ENCODE measurements around the gene TUBB3.
"Not testable (repeated sequence)": the region's sequence is repeated elsewhere in the genome, so short reads cannot be mapped to it uniquely, and the experiment has no call there.

DNA sequence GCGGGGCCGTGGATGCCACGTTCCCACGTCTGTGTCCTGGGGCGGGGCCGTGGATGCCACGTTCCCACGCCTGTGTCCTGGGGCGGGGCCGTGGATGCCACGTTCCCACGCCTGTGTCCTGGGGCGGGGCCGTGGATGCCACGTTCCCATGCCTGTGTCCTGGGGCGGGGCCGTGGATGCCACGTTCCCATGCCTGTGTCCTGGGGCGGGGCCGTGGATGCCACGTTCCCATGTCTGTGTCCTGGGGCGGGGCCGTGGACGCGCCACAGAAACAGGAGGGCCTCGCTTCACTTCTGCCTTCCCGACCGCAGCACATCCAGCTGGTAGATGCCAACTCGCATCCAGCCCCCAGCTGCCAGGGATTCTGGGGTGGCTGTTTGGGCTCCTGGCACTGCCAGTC is 10.9 kb downstream of the TUBB3 start:
- not testable (repeated sequence) for TF ChIP-seq POLR2A (IDR thresholded peaks at IDR 0.05)
- TF ChIP-seq, protein P1, sequence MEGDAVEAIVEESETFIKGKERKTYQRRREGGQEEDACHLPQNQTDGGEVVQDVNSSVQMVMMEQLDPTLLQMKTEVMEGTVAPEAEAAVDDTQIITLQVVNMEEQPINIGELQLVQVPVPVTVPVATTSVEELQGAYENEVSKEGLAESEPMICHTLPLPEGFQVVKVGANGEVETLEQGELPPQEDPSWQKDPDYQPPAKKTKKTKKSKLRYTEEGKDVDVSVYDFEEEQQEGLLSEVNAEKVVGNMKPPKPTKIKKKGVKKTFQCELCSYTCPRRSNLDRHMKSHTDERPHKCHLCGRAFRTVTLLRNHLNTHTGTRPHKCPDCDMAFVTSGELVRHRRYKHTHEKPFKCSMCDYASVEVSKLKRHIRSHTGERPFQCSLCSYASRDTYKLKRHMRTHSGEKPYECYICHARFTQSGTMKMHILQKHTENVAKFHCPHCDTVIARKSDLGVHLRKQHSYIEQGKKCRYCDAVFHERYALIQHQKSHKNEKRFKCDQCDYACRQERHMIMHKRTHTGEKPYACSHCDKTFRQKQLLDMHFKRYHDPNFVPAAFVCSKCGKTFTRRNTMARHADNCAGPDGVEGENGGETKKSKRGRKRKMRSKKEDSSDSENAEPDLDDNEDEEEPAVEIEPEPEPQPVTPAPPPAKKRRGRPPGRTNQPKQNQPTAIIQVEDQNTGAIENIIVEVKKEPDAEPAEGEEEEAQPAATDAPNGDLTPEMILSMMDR (IDR thresholded peaks at IDR 0.05): not testable (repeated sequence)
